Stimulated activated CD4-positive, alpha-beta T cell treated with anti-CD3 and anti-CD28 coated beads, Interleukin-15, amount 100 ng/mL, for 24 hours (primary cell): ENCODE measurements around the gene APRT.
A peak's percentile ranks its signal among the peaks of the same experiment; 100 is the strongest.

Source experiments
- DNase-seq: peaks from one replicate; pipeline ENCODE4 v3.0.0-alpha.2; 2020

Gene APRT

GRCh38 chr16:88811769-88812512 lies at the start of gene APRT:
Gene APRT (minus strand): TSS chr16:88811928. CDS start chr16:88811899, 29 bp downstream.
- DNase-seq: peak; percentile 97

- DNase-seq: no peak
Observed at GRCh38 chr16:88861359-88861758, 49.6 kb upstream of the APRT start.

GRCh38 chr16:88859381-88860091 lies 47.8 kb upstream of the APRT start:
- DNase-seq: no peak

DNA sequence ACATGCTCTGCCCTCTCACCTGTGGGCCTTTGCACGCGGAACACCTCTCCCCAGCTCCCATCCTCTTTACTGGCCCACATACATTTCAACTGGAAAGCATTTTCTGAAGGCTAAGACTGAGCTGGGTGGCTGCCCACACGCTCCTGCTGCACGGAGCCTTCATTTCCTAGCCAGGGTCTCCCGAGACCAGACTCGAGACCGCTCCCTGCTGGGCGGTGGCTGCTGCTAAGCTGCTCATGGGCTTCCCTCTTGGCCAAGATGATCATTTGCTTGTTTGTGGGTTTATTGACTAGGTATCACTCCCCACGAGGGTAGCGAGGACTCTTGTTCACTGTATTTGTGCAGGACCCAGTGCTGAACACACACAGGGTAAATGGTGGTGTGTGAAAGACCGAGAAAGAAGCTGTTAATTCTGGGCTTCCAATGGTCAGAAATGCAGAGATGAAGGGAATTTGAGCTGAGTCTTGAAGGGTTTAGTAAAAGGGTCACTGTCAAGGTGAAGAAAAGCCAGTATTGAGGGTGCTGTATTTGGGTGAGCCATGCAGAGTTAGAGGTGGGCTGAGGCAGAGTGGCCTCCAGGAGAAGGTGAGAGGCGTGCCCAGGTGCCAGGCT lies 46.1 kb upstream of the APRT start:
- peak; percentile 87 for DNase-seq

- DNase-seq: peak; percentile 100
Observed at GRCh38 chr16:88856828-88857727, 45.4 kb upstream of the APRT start, which contains the start of the genes GALNS and TRAPPC2L. Gene GALNS (minus strand): TSS chr16:88856947. CDS start chr16:88856877, 70 bp downstream. Gene TRAPPC2L (plus strand): TSS chr16:88857127. CDS start chr16:88857151, 24 bp downstream.

DNA sequence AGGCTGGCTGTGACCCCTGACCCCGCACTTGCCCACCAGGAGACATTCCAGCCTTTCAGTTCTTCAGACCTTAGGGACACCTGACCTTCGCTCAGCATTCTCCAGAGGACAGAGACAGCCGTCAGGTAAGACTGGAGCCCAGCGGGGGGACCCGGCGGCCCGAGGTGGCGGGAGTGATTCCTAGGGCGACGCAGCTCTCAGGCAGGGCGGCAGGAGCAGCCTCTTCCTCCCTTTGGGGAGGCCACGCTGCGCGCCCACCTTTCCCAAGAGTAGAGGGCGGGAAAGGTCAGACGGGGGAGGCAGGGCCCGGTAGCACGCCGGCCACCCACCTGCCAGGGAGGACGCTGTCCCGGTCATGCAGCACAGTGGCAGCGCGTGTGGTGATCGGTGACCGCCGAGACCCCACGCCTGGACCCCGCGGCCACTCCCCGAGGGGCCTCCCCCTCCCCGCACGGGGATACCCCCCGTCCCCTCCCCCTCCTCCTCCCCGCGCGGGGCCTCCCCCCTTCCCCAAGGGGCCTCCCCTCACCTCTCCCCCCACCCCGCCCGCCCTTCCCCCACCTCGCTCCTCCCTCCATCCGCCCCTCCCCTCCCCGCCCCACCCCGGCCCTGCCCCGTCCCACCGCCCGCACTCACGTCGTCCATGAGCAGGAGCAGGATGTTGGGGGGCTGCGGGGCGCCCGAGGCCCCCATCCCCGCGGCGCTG lies 44.5 kb upstream of the APRT start:
- DNase-seq: peak; percentile 26

DNA sequence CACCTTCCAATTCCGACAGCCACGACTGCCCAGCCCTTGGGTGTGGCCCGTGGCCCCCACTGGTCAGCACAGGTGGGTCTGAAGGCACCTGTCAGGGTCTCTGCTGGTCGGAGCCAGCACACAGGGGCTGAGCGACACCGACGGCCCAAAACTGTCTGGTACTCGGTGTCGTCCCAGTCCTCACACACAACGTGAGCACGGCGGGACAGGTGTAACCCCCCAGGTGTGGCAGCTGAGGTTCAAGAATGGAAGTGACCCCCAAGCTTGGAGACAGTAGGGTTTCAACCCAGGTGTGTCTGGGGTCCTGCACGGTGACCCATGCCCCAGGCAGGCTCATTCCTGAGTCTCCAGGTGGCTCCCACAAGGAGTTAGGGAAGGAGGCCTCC lies 44.0 kb upstream of the APRT start:
- DNase-seq: no peak

DNA sequence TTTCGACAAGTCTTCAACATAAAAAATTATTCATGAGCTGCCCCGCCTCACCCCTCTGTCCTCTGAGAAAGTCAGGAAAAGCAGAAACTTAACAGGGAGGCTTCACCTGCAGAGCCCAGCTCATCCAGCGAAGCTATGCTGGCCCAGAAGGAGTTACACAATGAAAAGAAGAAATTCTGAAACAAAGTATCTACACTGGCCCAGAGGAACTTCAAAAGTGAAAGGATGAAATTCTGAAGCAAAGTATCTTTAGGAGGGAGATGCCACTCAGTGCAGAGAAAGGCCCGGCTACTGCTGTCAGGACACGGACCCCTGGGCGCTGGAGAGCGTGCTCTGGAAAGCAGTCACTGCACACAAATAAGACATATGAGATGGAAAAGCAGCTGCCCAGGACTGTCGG lies 43.4 kb upstream of the APRT start:
- no peak for DNase-seq

- DNase-seq: no peak
Observed at GRCh38 chr16:88854306-88855111, 42.8 kb upstream of the APRT start.

- no peak for DNase-seq
Observed at GRCh38 chr16:88853325-88853941, 41.7 kb upstream of the APRT start.

GRCh38 chr16:88851616-88852015 lies 39.9 kb upstream of the APRT start:
- DNase-seq: no peak

- no peak for DNase-seq
Observed at GRCh38 chr16:88850531-88851199, 38.9 kb upstream of the APRT start.

GRCh38 chr16:88848557-88848956 lies 36.8 kb upstream of the APRT start:
- DNase-seq: no peak

DNA sequence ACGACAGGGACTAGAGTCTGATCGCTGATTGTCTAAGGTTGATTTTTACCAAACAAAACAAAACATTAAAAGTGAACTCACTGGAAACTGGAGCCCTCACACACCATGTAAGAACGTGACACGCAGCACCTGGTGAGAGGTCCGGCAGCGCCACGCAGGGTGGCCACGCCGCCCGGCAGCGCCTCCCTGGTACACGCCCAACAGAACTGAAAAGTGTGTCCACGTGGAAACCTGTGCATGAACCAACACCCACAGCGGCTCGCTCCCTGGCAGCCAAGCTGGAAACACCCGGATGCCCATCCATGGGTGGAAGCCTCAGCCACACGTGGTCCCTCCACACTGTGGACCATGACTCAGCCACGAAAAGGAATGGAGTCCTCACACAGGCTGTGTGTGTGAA lies 35.9 kb upstream of the APRT start:
- DNase-seq: no peak

DNA sequence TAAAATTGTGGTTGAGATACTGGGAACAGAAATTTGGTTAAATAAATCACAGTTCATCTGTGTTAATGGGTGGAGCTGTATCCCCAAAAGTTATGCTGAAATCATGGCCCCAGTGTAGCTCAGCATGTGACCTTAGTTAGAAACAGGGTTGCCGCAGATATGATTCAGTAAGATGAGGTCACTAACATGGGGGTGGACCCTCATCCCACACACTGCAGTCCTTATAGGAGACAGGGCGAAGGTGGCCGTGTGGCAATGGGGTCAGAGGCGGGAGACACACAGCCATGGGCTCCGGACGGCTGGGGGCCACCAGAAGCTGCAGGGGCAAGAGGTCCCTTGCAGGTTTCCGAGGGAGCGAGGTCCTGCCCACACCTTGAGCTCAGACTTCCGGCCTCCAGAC lies 34.4 kb upstream of the APRT start:
- DNase-seq: no peak

DNA sequence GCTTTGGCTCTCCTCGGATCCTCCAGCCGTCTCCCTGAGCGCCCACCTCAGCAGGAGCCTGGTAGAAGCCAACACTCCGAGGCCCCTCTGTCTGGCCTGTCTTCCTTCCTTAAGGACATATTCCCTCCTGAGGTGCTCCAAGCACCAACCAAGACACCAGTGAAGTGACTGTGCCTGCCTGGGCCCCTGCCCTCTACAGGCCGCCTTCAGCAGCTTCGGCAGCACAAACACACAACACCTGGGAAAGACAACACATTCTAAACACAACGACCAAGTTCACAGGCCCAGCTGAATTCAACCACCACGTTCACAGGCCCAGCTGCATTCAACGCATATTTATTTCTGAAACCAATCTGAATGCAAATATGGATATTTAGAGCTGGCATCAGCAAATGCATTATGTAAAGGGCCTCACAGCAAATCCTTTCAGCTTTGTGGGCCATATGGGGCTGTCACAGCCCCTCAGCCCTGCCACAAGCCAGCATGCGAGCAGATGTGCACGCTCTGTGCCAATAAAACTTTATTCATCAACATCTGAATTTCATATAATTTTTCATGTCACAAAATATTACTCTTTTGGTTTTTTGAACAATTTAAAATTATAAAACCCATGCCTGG lies 32.8 kb upstream of the APRT start:
- DNase-seq: no peak

- no peak for DNase-seq
Observed at GRCh38 chr16:88843256-88843655, 31.5 kb upstream of the APRT start.

DNA sequence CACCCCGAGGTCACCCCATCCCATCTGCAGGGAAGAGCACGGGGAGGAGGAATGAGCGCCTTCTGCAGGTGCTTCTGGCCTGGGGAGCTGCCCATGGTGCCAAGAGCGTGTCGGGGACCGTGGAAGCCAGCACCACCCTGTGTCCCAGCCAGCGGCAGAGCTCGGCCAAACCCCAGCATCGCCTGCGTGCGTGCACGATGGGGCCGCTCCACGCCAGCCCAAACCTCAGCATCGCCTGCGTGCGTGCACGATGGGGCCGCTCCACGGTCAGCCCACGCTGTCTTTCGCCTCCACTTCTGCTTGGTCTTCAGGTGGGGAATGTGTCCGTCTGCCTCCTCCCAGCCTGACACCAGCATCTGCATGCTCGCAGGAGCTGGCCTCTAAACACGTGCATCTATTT lies 31.1 kb upstream of the APRT start:
- DNase-seq: no peak

DNA sequence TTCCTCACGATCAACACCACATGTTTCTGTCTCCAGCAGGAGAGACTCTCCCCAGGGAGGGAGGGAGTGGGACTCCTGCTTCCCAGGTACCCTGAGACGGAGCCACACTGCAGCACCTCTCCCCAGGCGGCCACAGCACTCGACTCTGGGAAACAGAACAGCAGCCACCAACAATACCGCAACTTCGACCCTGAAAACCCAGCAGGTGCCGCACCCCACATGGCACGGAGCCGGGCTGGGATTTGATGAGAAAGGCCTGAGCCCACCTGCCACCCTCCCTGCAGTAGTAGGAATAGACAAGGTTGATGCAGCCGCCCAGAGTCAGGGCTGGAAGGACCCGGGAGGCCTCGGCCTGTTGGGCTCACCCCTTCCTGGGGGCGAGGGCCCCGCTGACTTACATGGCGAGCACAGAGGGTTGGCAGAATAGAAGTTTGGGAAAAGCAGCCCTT lies 30.6 kb upstream of the APRT start:
- DNase-seq: no peak
